ENCODE measurements around the gene ASB5.
"Not testable (repeated sequence)": the region's sequence is repeated elsewhere in the genome, so short reads cannot be mapped to it uniquely, and the experiment has no call there.

The ASB5 gene

GRCh38 chr4:176268963-176269362, at the start of gene ASB5:
Gene ASB5, minus strand, starts transcription at chr4:176269222. Its CDS starts 114 bp downstream, at chr4:176269108.
- H3K4me1 Mint-ChIP-seq (ENCODE audit: low read depth) = no peaks in the 10 kb centered on the region
- H3K36me3 Mint-ChIP-seq (ENCODE audit: low read depth) = no peaks in the 10 kb centered on the region
- H3K9me3 Mint-ChIP-seq = no peaks in the 10 kb centered on the region
- H3K27ac Mint-ChIP-seq = no peak within 1 kb of the TSS
- no peak within 1 kb of the TSS for H3K4me3 Mint-ChIP-seq
- peaks cover 9% of the 10 kb centered on the region for H3K27me3 Mint-ChIP-seq

GRCh38 chr4:176313596-176314336, 44.7 kb upstream of the ASB5 start:
- H3K4me3 Mint-ChIP-seq = no peak overlapping the region
- no peak overlapping the region for H3K27ac Mint-ChIP-seq
- H3K4me1 Mint-ChIP-seq (ENCODE audit: low read depth) = peaks cover 3% of the 10 kb centered on the region
- peaks cover 4% of the 10 kb centered on the region for H3K27me3 Mint-ChIP-seq
- no peaks in the 10 kb centered on the region for H3K36me3 Mint-ChIP-seq (ENCODE audit: low read depth)
- no peaks in the 10 kb centered on the region for H3K9me3 Mint-ChIP-seq

GRCh38 chr4:176309772-176310171, 40.8 kb upstream of the ASB5 start:
- Mint-ChIP-seq H3K9me3 (no peaks in the 10 kb centered on the region), H3K27me3 (peaks cover 21% of the 10 kb centered on the region), H3K36me3 (ENCODE audit: low read depth) (no peaks in the 10 kb centered on the region), H3K27ac (no peak overlapping the region), H3K4me3 (no peak overlapping the region), H3K4me1 (ENCODE audit: low read depth) (no peaks in the 10 kb centered on the region)

- no peak overlapping the region for H3K4me3 Mint-ChIP-seq
- no peaks in the 10 kb centered on the region for H3K36me3 Mint-ChIP-seq (ENCODE audit: low read depth)
- H3K4me1 Mint-ChIP-seq (ENCODE audit: low read depth) = no peaks in the 10 kb centered on the region
- H3K9me3 Mint-ChIP-seq = no peaks in the 10 kb centered on the region
- no peak overlapping the region for H3K27ac Mint-ChIP-seq
- peaks cover 21% of the 10 kb centered on the region for H3K27me3 Mint-ChIP-seq
Observed at GRCh38 chr4:176309046-176309445, 40.0 kb upstream of the ASB5 start.

GRCh38 chr4:176308441-176308840, 39.4 kb upstream of the ASB5 start:
- no peaks in the 10 kb centered on the region for H3K9me3 Mint-ChIP-seq
- H3K4me3 Mint-ChIP-seq = no peak overlapping the region
- peaks cover 21% of the 10 kb centered on the region for H3K27me3 Mint-ChIP-seq
- no peak overlapping the region for H3K27ac Mint-ChIP-seq
- H3K4me1 Mint-ChIP-seq (ENCODE audit: low read depth) = no peaks in the 10 kb centered on the region
- no peaks in the 10 kb centered on the region for H3K36me3 Mint-ChIP-seq (ENCODE audit: low read depth)

- Mint-ChIP-seq H3K4me3 (no peak overlapping the region), H3K4me1 (ENCODE audit: low read depth) (no peaks in the 10 kb centered on the region), H3K27me3 (peaks cover 26% of the 10 kb centered on the region), H3K36me3 (ENCODE audit: low read depth) (no peaks in the 10 kb centered on the region), H3K27ac (no peak overlapping the region), H3K9me3 (no peaks in the 10 kb centered on the region)
Observed at GRCh38 chr4:176307666-176307930, 38.6 kb upstream of the ASB5 start.

GRCh38 chr4:176306837-176307665, 38.0 kb upstream of the ASB5 start:
- Mint-ChIP-seq H3K27ac (no peak overlapping the region), H3K4me1 (ENCODE audit: low read depth) (no peaks in the 10 kb centered on the region), H3K4me3 (no peak overlapping the region), H3K36me3 (ENCODE audit: low read depth) (no peaks in the 10 kb centered on the region), H3K27me3 (peaks cover 26% of the 10 kb centered on the region), H3K9me3 (no peaks in the 10 kb centered on the region)

GRCh38 chr4:176303938-176304337, 34.9 kb upstream of the ASB5 start:
- H3K9me3 Mint-ChIP-seq = no peaks in the 10 kb centered on the region
- no peak overlapping the region for H3K27ac Mint-ChIP-seq
- H3K4me1 Mint-ChIP-seq (ENCODE audit: low read depth) = no peaks in the 10 kb centered on the region
- H3K4me3 Mint-ChIP-seq = no peak overlapping the region
- no peaks in the 10 kb centered on the region for H3K36me3 Mint-ChIP-seq (ENCODE audit: low read depth)
- H3K27me3 Mint-ChIP-seq = peaks cover 25% of the 10 kb centered on the region

GRCh38 chr4:176302283-176303275, 33.6 kb upstream of the ASB5 start:
- H3K36me3 Mint-ChIP-seq (ENCODE audit: low read depth) = no peaks in the 10 kb centered on the region
- no peaks in the 10 kb centered on the region for H3K4me1 Mint-ChIP-seq (ENCODE audit: low read depth)
- H3K9me3 Mint-ChIP-seq = no peaks in the 10 kb centered on the region
- peaks cover 25% of the 10 kb centered on the region for H3K27me3 Mint-ChIP-seq
- no peak overlapping the region for H3K27ac Mint-ChIP-seq
- H3K4me3 Mint-ChIP-seq = no peak overlapping the region

- Mint-ChIP-seq H3K27me3 (peaks cover 14% of the 10 kb centered on the region), H3K9me3 (no peaks in the 10 kb centered on the region), H3K36me3 (ENCODE audit: low read depth) (no peaks in the 10 kb centered on the region), H3K4me3 (no peak overlapping the region), H3K27ac (no peak overlapping the region), H3K4me1 (ENCODE audit: low read depth) (no peaks in the 10 kb centered on the region)
Observed at GRCh38 chr4:176300565-176300964, 31.5 kb upstream of the ASB5 start.

- Mint-ChIP-seq H3K4me3 (no peak overlapping the region), H3K4me1 (ENCODE audit: low read depth) (no peaks in the 10 kb centered on the region), H3K36me3 (ENCODE audit: low read depth) (no peaks in the 10 kb centered on the region), H3K27me3 (peaks cover 10% of the 10 kb centered on the region), H3K27ac (no peak overlapping the region), H3K9me3 (no peaks in the 10 kb centered on the region)
Observed at GRCh38 chr4:176300036-176300435, 31.0 kb upstream of the ASB5 start.

- H3K36me3 Mint-ChIP-seq (ENCODE audit: low read depth) = no peaks in the 10 kb centered on the region
- H3K4me1 Mint-ChIP-seq (ENCODE audit: low read depth) = no peaks in the 10 kb centered on the region
- no peak overlapping the region for H3K4me3 Mint-ChIP-seq
- H3K27ac Mint-ChIP-seq = no peak overlapping the region
- peaks cover 9% of the 10 kb centered on the region for H3K27me3 Mint-ChIP-seq
- no peaks in the 10 kb centered on the region for H3K9me3 Mint-ChIP-seq
Observed at GRCh38 chr4:176298664-176299063, 29.6 kb upstream of the ASB5 start.

- H3K9me3 Mint-ChIP-seq; H3K27me3 Mint-ChIP-seq; H3K27ac Mint-ChIP-seq; H3K36me3 Mint-ChIP-seq (ENCODE audit: low read depth); H3K4me3 Mint-ChIP-seq; H3K4me1 Mint-ChIP-seq (ENCODE audit: low read depth): not testable (repeated sequence)
Observed at GRCh38 chr4:176295907-176296306, 26.9 kb upstream of the ASB5 start.

- no peak overlapping the region for H3K27ac Mint-ChIP-seq
- no peaks in the 10 kb centered on the region for H3K9me3 Mint-ChIP-seq
- no peaks in the 10 kb centered on the region for H3K4me1 Mint-ChIP-seq (ENCODE audit: low read depth)
- H3K4me3 Mint-ChIP-seq = no peak overlapping the region
- H3K27me3 Mint-ChIP-seq = peaks cover 7% of the 10 kb centered on the region
- no peaks in the 10 kb centered on the region for H3K36me3 Mint-ChIP-seq (ENCODE audit: low read depth)
Observed at GRCh38 chr4:176293660-176294059, 24.6 kb upstream of the ASB5 start.

GRCh38 chr4:176292920-176293319, 23.9 kb upstream of the ASB5 start:
- no peak overlapping the region for H3K4me3 Mint-ChIP-seq
- H3K27me3 Mint-ChIP-seq = peaks cover 7% of the 10 kb centered on the region
- no peaks in the 10 kb centered on the region for H3K9me3 Mint-ChIP-seq
- no peak overlapping the region for H3K27ac Mint-ChIP-seq
- H3K36me3 Mint-ChIP-seq (ENCODE audit: low read depth) = no peaks in the 10 kb centered on the region
- no peaks in the 10 kb centered on the region for H3K4me1 Mint-ChIP-seq (ENCODE audit: low read depth)

Data from stimulated activated naive CD8-positive, alpha-beta T cell treated with anti-CD3 and anti-CD28 coated beads, Interleukin-15, Interleukin-2, amounts not matched to agents 100 ng/mL and 50 ng/mL, for 24 hours (primary cell).